HG03175 (cell line): ENCODE data around the gene GIT1.

ENCODE experiments used
- ATAC-seq: cut with Tn5 transposase; IDR thresholded peaks from one replicate; pipeline ENCODE4 v1.9.1; 2021; ENCODE audit warnings: mild to moderate bottlenecking, moderate library complexity; ENCODE audit not compliant: unreplicated experiment

Gene GIT1

GRCh38 chr17:29615492-29616299, 26.2 kb upstream of the GIT1 start:
- peak; percentile 37 for ATAC-seq

GRCh38 chr17:29615048-29615385, 25.6 kb upstream of the GIT1 start:
- ATAC-seq, result no peak

GRCh38 chr17:29614349-29615047, 25.1 kb upstream of the GIT1 start:
- ATAC-seq, result no peak

DNA sequence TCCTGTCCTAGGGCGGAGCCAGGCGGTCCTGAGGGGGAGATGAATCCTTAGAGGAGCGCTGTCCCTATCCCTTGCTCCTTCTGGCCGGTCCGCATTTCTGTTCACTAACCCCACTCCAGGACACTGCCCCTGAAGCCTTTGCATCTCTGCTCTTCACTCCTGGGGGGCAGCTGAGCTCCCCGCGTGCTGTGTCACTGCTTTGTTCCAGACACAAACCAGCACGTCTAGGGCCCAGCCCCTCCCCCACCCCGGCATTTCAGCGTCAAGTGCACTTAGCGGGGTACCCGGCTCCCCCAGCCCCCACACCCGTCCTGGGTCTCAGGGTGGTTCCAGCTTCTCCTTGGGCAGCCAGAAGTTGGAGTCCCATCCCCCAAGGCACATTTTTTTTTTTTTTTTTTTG, 24.4 kb upstream of the GIT1 start:
- no peak for ATAC-seq

DNA sequence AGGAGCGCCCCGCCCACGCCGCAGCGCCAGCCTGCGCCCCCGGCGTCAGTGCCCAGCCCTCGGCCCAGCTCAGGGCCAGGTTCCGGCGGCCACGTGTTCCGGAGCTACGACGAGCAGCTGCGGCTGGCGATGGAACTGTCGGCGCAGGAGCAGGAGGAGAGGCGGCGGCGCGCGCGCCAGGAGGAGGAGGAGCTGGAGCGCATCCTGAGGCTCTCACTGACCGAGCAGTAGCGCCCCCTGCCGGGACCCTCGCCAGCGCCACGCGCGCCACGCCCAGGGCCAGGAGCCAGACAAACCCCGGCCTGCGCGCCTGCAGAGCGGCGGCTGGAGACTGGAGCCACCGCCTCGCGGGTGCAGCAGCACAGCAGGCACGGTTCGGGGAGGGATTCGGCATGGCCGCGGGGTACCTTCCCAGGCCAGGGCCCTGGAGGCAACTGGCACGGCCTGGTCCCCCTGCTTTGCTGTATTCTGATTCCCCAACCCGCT, 23.9 kb upstream of the GIT1 start:
- ATAC-seq, result no peak

GRCh38 chr17:29612404-29613280, 23.2 kb upstream of the GIT1 start:
- ATAC-seq, result no peak

GRCh38 chr17:29612094-29612403, 22.6 kb upstream of the GIT1 start:
- no peak for ATAC-seq

GRCh38 chr17:29611351-29612093, 22.1 kb upstream of the GIT1 start:
- no peak for ATAC-seq

- ATAC-seq, result no peak
Observed at GRCh38 chr17:29610395-29610794, 20.9 kb upstream of the GIT1 start.

GRCh38 chr17:29608986-29609385, 19.5 kb upstream of the GIT1 start:
- ATAC-seq, result no peak

DNA sequence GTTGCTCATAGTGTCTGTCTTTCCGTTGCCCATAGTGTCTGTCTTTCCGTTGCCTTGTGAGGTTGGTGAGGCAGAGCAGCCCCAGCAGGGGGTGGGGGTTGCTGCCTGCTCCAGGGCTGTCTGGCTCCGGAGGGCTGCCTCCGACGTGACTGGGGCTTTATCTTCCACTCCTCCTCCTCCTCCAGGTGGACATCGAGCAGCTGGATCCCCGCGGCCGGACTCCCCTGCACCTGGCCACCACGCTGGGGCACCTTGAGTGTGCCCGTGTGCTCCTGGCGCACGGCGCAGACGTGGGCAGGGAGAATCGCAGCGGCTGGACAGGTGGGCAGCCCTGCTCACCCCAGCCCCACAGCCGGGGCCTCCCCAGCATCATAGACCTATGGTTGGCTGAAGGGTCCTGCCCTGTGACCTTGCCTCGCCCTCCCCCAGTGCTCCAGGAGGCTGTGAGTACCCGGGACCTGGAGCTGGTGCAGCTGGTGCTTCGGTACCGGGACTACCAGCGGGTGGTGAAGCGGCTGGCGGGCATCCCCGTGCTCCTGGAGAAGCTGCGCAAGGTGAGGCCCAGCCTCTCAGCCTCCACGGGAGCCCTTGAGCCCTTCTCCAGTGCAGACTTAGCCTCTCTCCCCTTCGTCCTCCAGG, 18.2 kb upstream of the GIT1 start:
- no peak for ATAC-seq

DNA sequence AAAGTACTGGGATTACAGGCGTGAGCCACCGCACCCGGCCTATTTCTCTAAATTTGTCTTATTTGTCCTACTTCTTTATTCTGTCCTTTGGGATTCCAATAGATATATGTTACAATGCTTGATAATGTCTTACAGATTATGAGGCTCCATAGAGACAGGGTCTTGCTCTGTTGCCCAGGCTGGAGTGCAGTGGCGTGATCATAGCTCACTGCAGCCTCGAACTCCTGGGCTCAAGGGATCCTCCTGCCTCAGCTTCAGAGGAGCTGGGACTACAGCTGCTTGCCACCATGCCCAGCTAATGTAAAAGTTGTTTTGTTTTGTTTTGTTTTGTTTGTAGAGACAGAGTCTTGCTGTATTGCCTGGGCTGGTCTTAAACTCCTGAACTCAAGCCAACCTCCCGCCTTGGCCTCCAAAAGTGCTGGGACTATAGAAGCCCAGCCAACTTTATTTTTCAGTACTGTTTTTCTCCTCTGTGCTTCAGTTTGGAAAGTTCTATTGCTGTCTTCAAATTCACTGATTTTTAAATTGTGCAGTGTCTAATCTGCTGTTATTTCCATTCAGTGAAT, 13.7 kb upstream of the GIT1 start:
- ATAC-seq, result no peak

DNA sequence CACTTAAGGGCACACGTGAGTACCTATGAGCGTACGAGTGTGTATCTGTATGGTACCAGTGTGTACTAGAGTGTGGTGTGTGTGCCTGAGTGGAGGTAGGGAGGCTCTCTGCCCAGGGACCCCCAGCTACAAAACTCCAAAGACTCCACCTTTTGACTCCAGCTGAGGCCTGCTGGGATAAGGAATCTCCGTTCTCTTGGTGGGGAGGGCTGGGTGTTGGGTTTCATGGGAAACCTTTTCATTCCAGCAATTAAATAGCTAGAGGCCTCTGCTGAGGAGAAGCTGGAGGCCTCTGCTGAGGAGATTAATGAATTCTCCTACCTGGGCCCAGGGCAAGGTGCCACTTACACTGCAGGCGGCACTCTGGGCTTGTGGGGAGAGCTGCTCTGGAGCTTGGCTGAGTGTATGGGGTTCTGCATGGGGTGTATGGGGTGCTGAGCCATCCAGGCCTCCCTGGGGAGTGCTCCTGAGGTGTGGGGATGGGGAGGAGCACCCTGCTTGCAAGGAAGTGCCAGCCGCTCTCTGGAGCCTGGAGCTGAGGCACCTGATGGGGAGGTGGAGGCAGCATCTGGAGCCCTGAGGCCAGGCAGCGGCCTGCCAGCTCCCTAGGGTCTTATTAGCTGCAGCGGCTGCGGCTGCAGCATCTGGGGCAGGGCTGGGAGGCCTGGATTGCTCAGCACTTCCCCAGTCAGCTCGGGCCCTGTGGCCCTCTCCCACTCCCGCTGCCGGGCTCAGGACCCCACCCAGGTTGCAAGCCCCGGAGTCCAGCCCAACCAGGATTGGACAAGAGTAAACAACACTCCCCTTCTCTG, 8.1 kb upstream of the GIT1 start:
- ATAC-seq, result no peak

GRCh38 chr17:29596811-29597210, 7.4 kb upstream of the GIT1 start:
- no peak for ATAC-seq

DNA sequence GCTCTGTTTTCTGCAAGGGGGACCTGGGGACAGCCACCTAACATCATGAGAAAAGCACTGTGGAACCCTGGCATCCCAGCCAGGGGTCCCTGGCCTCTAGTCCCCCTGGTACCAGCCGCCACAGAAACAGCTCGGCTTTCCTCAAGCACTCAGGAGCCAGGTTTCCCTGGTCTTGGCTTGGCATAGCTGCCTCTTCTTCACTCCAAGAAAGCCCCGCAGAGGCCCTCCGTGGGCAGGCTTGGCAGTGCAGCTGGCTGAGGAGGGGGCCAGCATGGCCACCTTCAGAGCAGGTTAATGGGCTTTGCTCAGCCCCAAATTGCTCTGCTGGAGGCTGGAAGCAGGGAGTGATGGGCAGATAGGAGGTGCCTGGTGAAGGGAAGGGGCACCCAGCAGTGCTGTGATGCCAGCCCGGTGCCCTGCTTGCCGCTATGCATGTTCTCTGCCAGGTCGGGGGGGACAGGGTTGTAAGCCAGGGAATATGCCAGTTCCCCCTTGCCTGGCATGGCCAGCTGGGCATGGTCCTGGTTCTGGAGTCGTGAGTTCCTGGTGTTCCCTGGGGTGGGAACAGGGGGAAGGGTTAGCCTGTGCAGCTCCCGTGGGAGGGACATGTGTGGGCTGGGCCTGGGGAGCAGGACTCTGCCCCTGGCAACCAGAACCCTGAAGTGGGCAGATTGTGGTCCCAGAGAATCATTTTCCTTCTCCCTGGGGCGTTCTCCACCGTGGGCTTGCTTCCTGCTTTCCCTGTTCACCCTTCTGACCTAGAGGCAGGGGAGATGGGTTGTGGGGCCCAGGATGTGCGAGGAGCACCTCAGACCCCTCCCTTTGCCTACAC, 6.7 kb upstream of the GIT1 start:
- ATAC-seq, result no peak

DNA sequence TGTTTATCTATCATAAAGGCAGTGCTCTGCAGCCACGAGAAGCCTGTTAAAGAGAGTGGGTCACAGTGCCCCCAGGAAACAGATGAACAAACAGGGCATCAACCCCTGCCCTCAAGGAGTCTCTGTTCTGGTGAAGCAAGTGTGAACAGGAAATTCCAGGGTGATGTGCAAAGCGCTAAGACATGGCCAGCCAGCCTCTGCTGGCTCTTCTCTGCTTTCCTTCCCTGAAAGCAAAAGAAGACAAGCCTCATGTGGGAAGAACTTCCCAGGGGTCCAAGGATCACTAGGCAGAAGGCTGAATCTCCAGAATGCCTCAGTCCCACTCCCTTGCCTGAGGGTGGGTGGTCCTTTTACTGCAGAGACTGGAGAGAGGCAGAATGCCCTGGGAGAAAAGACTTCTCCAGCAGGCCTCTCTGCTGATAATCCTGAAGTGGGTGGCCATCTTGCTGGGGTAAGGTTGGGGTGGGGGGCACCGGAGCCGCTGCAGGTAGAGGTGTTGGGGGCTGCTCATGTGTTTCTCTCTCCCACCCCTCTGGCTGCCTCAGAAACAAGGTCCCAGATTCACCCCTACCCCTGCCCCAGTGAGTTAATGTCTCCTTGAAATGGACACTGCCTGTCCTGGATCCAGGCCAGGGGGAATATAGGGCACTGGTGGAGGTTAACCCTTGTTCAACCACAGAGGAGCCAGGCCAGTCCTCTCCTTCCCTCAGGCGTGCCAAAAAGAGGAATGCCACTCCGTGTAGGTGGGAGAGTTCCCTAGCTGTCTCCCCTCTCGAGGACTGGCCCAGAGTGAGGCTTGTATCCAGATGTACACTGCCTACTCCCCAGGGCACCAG, 5.9 kb upstream of the GIT1 start:
- no peak for ATAC-seq

GRCh38 chr17:29594519-29595090, 5.2 kb upstream of the GIT1 start:
- no peak for ATAC-seq
